Heart right ventricle (tissue), 16 donors: ENCODE data around the gene NTHL1. TPM values are rescaled to one million over a fixed set of nuclear protein-coding genes. Genes with fewer than 3 reads are reported as not detected.

Source experiments
- ATAC-seq, 8 donors: fragments of 200-7000 bp; cut with Tn5 transposase; one replicate each; pipeline ENCODE4 v1.9.1; 2020; ENCODE audit warnings: mild to moderate bottlenecking in 8 of 8, moderate library complexity in 8 of 8, moderate number of reproducible peaks in 1 of 8
- DNase-seq, 2 donors: peaks; one replicate each; pipeline ENCODE4 v3.0.0-alpha.2; 2020
- H3K27ac ChIP-seq, 10 donors: fragments of 200-600 bp; sonication (generic) in 2 of 10; one replicate each; pipeline versions ENCODE4 v1.5.0 to v1.8.0; 2020 to 2022; ENCODE audit warnings: mild to moderate bottlenecking in 3 of 10
- H3K27me3 ChIP-seq, 7 donors: fragments of 200-600 bp; one replicate each; pipeline ENCODE4 v1.8.0; 2021 to 2022; ENCODE audit warnings: mild to moderate bottlenecking in 2 of 7
- H3K36me3 ChIP-seq, 9 donors: fragments of 200-600 bp; sonication (generic) in 1 of 9; one replicate each; pipeline versions ENCODE4 v1.5.0 to v1.8.0; 2020 to 2022; ENCODE audit warnings: mild to moderate bottlenecking in 2 of 9
- H3K4me1 ChIP-seq, 9 donors: fragments of 200-600 bp; sonication (generic) in 1 of 9; one replicate each; pipeline versions ENCODE4 v1.5.0 to v1.8.0; 2020 to 2022; ENCODE audit warnings: mild to moderate bottlenecking in 4 of 9
- H3K4me3 ChIP-seq, 10 donors: fragments of 200-600 bp; sonication (generic) in 2 of 10; one replicate each; pipeline versions ENCODE4 v1.5.0 to v1.8.0; 2020 to 2022; ENCODE audit warnings: mild to moderate bottlenecking in 7 of 10, moderate library complexity in 2 of 10
- H3K9me3 ChIP-seq, 11 donors: fragments of 200-600 bp in 10 of 11; sonication (generic) in 2 of 11; one replicate each; pipeline versions ENCODE4 v1.5.0 to v1.8.0; 2013 to 2022; ENCODE audit warnings: mild to moderate bottlenecking in 2 of 11, control low read depth in 1 of 11, moderate library complexity in 1 of 11
- WGBS, 2 donors: extraction: QIAGEN DNeasy Blood & Tissue Kit; methylation state at CpG; one replicate each; pipeline ENCODE4 v1.1.7; 2013; ENCODE audit warnings: inconsistent platforms in 1 of 2; 5-methylcytosine and 5-hydroxymethylcytosine counted together
- intact Hi-C, 10 donors: fragments of 100-400 bp; cut with DNase I; formaldehyde crosslinking; loops; one replicate each; pipeline versions ENCODE4 v1.11.1 to v1.14.2; 2022
- polyA plus RNA-seq, 2 donors: library from polyadenylated mRNA; stranded (reverse); fragments of 200-250 nt; gene quantifications; one replicate each; pipeline ENCODE4 v1.2.3, GENCODE V29; 2013
- total RNA-seq, 10 donors: library from RNA; stranded (reverse); fragmentation: NEBNext Ultra II Directional in 3 of 10; extraction: Animal tissue kit (Norgen Biotek cat#: 25700) in 3 of 10; gene quantifications; one replicate each; pipeline versions ENCODE4 v1.2.1 to v1.2.4, GENCODE V29; 2021 to 2023
- TF ChIP-seq, protein P1 (sequence below), 9 donors: fragments of 200-600 bp; sonication (generic) in 2 of 9; IDR thresholded peaks; one replicate each; pipeline versions ENCODE4 v1.5.0 to v1.8.0; 2021 to 2022; ENCODE audit warnings: antibody characterized with exemption in 9 of 9, mild to moderate bottlenecking in 5 of 9, moderate library complexity in 1 of 9
- donor health status: Arrhythmogenic right ventricular cardiomyopathy.
- donor health status: ischemic (EF 13 %, LVEDD 7.1; RV severe dilation, severe dysfunction).
- donor health status: healthy with polysubstance abuse.
- donor health status: DM: no; HTN: yes; CAD: no.
- donor health status: DM: no; HTN: no; CAD: no.
- donor health status: ischemic (EF 25% LVEDD 6.9; RV normal size, moderate dysfunction).
- donor health status: ischemic (EF 25% LVEDD 5.7; RV mildly dilated, moderate dysfunction).
- donor health status: healthy.
- donor health status: DM: yes; HTN: yes; CAD: no.
- donor health status: Ischemic cardiomyopathy.
- donor health status: ischemic (EF 35%, LVEDD 5.7; RV mildly dilated, moderate dysfunction).
- donor health status: nonischemic (EF 11% LVEDD 7.7; RV severe dilation, severe dysfunction).
- donor health status: DM: yes; HTN: yes; CAD: no.
- donor health status: PGD.
- donor health status: ischemic (EF 29% LVEDD 5.4; RV normal size, mild dysfunction).
- donor health status: nonischemic (EF 23%, LVEDD 6.1; RV moderate dilation, normal function).

The NTHL1 gene
- total and polyA plus RNA-seq, 12 donors = 9.8 to 51.9 (median 13.9) TPM

DNA sequence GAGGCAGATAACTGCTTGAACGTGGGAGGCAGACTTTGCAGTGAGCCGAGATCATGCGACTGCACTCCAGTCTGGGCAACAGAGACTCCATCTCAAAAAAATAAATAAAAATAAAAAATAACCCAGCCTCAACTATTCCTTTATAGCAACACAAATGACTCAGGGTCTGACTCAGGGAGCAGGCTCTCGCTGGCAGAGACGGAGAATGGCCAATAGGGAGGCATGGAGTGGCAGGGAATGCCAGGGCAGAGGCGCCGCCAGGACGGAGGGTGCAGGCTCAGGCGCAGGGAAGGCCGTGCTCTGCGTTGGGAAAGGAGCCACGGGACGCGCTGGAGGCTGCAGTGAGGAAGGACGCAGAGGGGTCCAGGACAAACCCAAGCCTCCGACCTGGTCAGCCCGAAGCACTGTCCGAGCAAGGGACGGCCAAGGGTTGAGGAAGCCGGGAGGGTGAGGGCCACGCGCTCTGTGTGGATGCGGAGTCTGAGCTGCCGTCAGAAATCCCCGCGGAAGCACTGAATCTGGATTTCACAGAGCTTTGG is 47.8 kb upstream of the NTHL1 start:
- DNase-seq = no peak
- ATAC-seq = no peak
- H3K4me1 ChIP-seq = peaks cover 0 to 12% (median 0%) of the 10 kb centered on the region in 9 donors
- peaks cover under 1 to 92% (median 57%) of the 10 kb centered on the region in 9 donors for H3K36me3 ChIP-seq
- no peaks in the 10 kb centered on the region for H3K9me3 ChIP-seq
- intact Hi-C loops = no loop called here
- H3K27me3 ChIP-seq = no peaks in the 10 kb centered on the region
- 95 to 97% methylated on average over 26 of the region's 26 CpGs for WGBS, 2 donors
- H3K27ac ChIP-seq = no peak overlapping the region
- TF ChIP-seq, protein P1, sequence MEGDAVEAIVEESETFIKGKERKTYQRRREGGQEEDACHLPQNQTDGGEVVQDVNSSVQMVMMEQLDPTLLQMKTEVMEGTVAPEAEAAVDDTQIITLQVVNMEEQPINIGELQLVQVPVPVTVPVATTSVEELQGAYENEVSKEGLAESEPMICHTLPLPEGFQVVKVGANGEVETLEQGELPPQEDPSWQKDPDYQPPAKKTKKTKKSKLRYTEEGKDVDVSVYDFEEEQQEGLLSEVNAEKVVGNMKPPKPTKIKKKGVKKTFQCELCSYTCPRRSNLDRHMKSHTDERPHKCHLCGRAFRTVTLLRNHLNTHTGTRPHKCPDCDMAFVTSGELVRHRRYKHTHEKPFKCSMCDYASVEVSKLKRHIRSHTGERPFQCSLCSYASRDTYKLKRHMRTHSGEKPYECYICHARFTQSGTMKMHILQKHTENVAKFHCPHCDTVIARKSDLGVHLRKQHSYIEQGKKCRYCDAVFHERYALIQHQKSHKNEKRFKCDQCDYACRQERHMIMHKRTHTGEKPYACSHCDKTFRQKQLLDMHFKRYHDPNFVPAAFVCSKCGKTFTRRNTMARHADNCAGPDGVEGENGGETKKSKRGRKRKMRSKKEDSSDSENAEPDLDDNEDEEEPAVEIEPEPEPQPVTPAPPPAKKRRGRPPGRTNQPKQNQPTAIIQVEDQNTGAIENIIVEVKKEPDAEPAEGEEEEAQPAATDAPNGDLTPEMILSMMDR (IDR thresholded peaks at IDR 0.05) = no peak
- no peak overlapping the region for H3K4me3 ChIP-seq

DNA sequence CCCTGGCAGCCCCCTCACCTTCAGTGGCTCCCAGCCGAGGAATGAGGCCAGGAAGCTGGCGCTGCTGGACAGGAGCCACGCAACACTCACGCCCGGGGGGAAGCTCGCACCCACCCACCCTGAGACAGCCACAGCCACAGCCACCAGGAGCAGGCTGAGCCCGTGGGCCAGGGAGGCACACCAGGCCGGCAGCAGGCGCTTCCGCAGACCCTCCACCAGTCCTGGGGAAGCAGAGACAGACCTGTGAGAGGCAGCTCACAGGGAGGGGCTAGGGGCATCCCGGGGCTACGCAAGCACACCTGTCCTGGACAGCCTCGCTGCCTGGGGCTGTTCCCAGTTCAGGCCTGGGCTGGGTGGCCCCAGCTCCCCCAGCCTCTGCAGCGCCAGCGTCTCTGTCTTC is 46.2 kb upstream of the NTHL1 start:
- TF ChIP-seq, protein P1 (IDR thresholded peaks at IDR 0.05) = no peak
- H3K27me3 ChIP-seq = no peaks in the 10 kb centered on the region
- H3K27ac ChIP-seq = no peak overlapping the region
- peaks cover 5 to 92% (median 60%) of the 10 kb centered on the region in 9 donors for H3K36me3 ChIP-seq
- no peaks in the 10 kb centered on the region for H3K9me3 ChIP-seq
- 89 to 97% methylated on average over 15 of the region's 15 CpGs for WGBS, 2 donors
- no peak for ATAC-seq
- H3K4me3 ChIP-seq = no peak overlapping the region
- intact Hi-C loops = no loop called here
- no peak for DNase-seq
- peaks cover 0 to 16% (median 0%) of the 10 kb centered on the region in 9 donors for H3K4me1 ChIP-seq

DNA sequence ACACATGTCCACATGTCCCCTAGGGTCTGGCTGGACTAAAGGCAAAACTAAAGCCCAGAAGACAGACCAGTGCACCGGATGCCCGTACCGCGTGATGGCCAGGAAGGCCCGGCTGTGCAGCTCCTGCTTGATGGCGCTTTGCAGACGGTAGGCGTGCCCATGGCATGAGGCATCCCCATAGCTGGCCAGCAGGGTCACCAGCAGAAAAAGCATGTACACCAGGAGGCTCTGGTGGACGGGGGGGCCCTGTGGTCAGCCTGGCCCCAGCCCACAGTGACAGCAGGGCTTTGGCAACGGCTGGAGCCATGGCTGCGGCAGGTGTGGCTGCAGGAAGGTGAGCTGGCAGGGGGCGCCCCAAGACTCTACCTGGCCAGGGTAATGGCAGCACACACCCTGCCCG is 45.2 kb upstream of the NTHL1 start:
- no peak for ATAC-seq
- Histone ChIP-seq H3K36me3 (peaks cover 5 to 96% (median 68%) of the 10 kb centered on the region in 9 donors), H3K9me3 (no peaks in the 10 kb centered on the region), H3K4me1 (peaks cover 0 to 16% (median 0%) of the 10 kb centered on the region in 9 donors), H3K27ac (no peak overlapping the region), H3K4me3 (no peak overlapping the region), H3K27me3 (no peaks in the 10 kb centered on the region)
- WGBS, 2 donors = 96 to 97% methylated on average over 13 of the region's 13 CpGs
- intact Hi-C loops = no loop called here
- TF ChIP-seq, protein P1 (IDR thresholded peaks at IDR 0.05) = no peak
- DNase-seq = no peak

DNA sequence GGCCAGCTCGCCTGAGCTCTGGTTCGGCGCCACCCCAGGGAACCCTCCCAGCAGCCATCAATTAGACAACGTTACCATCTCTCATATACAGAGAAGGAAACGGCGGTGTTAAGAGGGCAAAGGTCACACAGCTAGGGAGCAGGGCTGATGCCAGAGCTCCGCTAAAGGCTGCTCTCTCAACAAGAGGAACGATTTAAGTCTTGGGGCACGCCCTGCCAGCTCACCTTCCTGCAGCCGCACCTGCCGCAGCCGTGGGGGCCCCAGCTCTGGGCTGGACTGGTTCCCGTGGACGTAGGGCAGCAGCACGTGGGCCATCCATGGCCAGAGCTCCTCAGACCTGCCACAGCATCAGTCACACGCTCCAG is 44.6 kb upstream of the NTHL1 start:
- ATAC-seq (no peak), DNase-seq (no peak)
- H3K4me1 ChIP-seq = peaks cover 0 to 16% (median 0%) of the 10 kb centered on the region in 9 donors
- intact Hi-C loops = no loop called here
- H3K27me3 ChIP-seq = no peaks in the 10 kb centered on the region
- no peaks in the 10 kb centered on the region for H3K9me3 ChIP-seq
- 91% methylated on average over 16 of the region's 16 CpGs for WGBS, 2 donors
- H3K27ac ChIP-seq = no peak overlapping the region
- TF ChIP-seq, protein P1 (IDR thresholded peaks at IDR 0.05) = no peak
- H3K36me3 ChIP-seq = peaks cover 5 to 96% (median 69%) of the 10 kb centered on the region in 9 donors
- no peak overlapping the region for H3K4me3 ChIP-seq
